ENCODE data around the gene POTEI.
"Not testable (repeated sequence)": the region's sequence is repeated elsewhere in the genome, so short reads cannot be mapped to it uniquely, and the experiment has no call there.

DNA sequence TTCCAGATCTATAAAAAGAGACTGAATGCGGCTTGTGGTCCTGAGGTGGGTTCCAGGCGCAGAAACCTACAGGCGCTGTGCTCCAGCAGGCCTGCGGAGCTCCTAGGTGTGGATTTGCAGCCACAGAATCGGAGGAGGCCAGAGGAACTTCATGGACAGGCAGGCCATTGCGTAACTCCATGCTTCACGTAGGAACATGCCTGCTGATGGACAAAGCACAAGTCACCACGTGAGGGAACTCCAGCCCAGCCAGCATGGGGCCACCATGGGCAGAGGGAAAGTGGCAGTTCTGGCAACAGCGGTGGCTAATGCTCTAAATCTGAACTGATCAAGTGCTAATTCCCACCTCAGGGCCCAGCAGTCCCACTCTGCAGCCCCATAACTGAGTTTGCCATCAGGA is 29.1 kb upstream of the POTEI start:
- TF ChIP-seq, protein P1, sequence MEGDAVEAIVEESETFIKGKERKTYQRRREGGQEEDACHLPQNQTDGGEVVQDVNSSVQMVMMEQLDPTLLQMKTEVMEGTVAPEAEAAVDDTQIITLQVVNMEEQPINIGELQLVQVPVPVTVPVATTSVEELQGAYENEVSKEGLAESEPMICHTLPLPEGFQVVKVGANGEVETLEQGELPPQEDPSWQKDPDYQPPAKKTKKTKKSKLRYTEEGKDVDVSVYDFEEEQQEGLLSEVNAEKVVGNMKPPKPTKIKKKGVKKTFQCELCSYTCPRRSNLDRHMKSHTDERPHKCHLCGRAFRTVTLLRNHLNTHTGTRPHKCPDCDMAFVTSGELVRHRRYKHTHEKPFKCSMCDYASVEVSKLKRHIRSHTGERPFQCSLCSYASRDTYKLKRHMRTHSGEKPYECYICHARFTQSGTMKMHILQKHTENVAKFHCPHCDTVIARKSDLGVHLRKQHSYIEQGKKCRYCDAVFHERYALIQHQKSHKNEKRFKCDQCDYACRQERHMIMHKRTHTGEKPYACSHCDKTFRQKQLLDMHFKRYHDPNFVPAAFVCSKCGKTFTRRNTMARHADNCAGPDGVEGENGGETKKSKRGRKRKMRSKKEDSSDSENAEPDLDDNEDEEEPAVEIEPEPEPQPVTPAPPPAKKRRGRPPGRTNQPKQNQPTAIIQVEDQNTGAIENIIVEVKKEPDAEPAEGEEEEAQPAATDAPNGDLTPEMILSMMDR (IDR thresholded peaks at IDR 0.05; ENCODE audit: low read depth, low read length, missing input control) = not testable (repeated sequence)
- not testable (repeated sequence) for TF ChIP-seq YY1 (IDR thresholded peaks at IDR 0.05); RAD21 (IDR thresholded peaks at IDR 0.05); TAF1 (conservative IDR thresholded peaks at IDR 0.05); FOXA2 (IDR thresholded peaks at IDR 0.05); EGR1 (IDR thresholded peaks at IDR 0.05; ENCODE audit: low read depth in 2 of 2); GABPA (IDR thresholded peaks at IDR 0.05 in 1 of 2, conservative IDR thresholded peaks at IDR 0.05 in 1 of 2)
- TF ChIP-seq, protein P2, sequence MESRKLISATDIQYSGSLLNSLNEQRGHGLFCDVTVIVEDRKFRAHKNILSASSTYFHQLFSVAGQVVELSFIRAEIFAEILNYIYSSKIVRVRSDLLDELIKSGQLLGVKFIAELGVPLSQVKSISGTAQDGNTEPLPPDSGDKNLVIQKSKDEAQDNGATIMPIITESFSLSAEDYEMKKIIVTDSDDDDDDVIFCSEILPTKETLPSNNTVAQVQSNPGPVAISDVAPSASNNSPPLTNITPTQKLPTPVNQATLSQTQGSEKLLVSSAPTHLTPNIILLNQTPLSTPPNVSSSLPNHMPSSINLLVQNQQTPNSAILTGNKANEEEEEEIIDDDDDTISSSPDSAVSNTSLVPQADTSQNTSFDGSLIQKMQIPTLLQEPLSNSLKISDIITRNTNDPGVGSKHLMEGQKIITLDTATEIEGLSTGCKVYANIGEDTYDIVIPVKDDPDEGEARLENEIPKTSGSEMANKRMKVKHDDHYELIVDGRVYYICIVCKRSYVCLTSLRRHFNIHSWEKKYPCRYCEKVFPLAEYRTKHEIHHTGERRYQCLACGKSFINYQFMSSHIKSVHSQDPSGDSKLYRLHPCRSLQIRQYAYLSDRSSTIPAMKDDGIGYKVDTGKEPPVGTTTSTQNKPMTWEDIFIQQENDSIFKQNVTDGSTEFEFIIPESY (IDR thresholded peaks at IDR 0.05) = not testable (repeated sequence)
